22Rv1 (cell line): Measurements from ENCODE around the gene FLNA.

ENCODE experiments used
- H3K27ac ChIP-seq: fragments of 450-650 bp; 2 replicates; pipeline ENCODE4 v1.5.1; 2017
- ZFX ChIP-seq: fragments of 450-650 bp; IDR thresholded peaks from 2 replicates; pipeline ENCODE4 v1.6.1; 2017; ENCODE audit warnings: antibody characterized with exemption, borderline replicate concordance
- TF ChIP-seq, protein P1 (sequence below): fragments of 450-650 bp; IDR thresholded peaks from 2 replicates; pipeline ENCODE4 v1.5.1; 2017; ENCODE audit warnings: mild to moderate bottlenecking

FLNA gene

DNA sequence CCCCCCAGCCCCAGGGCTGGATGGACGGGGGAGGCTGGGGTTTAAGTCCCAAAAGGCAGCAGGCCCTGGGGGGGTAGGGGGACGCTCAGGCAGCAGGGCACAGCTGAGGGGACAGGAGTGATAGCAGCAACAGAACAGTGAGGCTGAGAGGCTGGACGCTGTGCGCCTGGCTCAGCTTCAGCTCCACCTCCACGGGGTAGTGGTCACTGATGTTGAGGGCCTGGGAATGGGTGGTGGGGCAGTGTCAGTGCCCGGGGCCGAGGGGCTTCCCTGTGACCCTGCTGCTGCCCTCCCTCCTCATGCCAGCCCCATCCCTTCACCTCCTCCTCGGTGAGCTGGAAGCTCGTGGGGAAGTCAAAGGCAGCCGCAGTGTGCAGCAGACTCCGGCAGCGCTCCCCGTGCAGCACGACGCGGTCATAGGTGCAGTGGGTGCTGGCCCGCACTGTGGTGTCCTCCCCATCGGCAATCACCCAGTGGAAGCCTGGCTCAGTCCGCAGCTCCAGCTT lies 28.2 kb upstream of the FLNA start:
- peak overlapping the region; percentile 93 for H3K27ac ChIP-seq
- no peak for TF ChIP-seq ZFX
- TF ChIP-seq, protein P1, sequence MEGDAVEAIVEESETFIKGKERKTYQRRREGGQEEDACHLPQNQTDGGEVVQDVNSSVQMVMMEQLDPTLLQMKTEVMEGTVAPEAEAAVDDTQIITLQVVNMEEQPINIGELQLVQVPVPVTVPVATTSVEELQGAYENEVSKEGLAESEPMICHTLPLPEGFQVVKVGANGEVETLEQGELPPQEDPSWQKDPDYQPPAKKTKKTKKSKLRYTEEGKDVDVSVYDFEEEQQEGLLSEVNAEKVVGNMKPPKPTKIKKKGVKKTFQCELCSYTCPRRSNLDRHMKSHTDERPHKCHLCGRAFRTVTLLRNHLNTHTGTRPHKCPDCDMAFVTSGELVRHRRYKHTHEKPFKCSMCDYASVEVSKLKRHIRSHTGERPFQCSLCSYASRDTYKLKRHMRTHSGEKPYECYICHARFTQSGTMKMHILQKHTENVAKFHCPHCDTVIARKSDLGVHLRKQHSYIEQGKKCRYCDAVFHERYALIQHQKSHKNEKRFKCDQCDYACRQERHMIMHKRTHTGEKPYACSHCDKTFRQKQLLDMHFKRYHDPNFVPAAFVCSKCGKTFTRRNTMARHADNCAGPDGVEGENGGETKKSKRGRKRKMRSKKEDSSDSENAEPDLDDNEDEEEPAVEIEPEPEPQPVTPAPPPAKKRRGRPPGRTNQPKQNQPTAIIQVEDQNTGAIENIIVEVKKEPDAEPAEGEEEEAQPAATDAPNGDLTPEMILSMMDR: no peak

GRCh38 chrX:154401918-154402621 lies 27.6 kb upstream of the FLNA start:
- H3K27ac ChIP-seq: peak overlapping the region; percentile 93
- TF ChIP-seq ZFX: no peak
- TF ChIP-seq, protein P1: no peak

GRCh38 chrX:154401045-154401799 lies 26.8 kb upstream of the FLNA start:
- peak overlapping the region; percentile 93 for H3K27ac ChIP-seq

GRCh38 chrX:154400369-154400817 lies 26.0 kb upstream of the FLNA start:
- H3K27ac ChIP-seq: peak overlapping the region; percentile 93

More at GRCh38 chrX:154401045-154401799, 26.8 kb upstream of the FLNA start:
- TF ChIP-seq ZFX: no peak
- TF ChIP-seq, protein P1: no peak

DNA sequence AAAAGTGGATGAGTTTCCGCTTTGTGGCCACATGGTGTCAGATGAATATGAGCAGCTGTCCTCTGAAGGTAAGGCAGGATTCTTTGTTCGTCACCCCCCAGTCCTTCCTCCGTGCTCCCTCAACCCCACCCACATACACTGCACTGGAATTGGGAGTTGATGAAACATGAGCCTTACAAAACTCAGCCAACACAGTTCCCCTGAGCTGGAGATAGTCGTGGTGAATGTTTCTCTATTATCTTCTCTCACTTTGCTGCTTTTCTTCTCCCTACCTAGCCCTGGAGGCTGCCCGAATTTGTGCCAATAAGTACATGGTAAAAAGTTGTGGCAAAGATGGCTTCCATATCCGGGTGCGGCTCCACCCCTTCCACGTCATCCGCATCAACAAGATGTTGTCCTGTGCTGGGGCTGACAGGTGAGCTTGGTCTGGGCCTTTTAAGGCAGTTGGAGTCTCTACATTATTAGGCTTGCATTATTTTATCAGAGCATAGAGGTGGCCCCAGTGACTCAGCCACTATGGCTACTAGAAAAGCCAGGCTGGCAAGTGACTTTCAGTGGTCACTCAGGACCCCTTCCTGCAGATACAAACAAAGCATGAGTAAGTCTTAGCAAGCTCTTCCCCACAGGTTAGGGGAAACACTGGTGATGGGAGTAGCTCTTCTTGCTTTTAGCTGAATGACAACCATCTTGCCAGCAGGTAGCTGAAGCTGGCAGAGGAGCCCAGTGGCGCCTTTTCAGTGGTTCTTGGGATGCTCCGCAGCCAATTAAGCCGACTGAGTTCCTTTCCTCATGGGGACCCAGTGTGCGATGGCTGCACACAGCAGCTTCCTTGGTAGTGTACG lies 25.3 kb upstream of the FLNA start:
- H3K27ac ChIP-seq: peak overlapping the region; percentile 93
- no peak for TF ChIP-seq ZFX
- TF ChIP-seq, protein P1: no peak

DNA sequence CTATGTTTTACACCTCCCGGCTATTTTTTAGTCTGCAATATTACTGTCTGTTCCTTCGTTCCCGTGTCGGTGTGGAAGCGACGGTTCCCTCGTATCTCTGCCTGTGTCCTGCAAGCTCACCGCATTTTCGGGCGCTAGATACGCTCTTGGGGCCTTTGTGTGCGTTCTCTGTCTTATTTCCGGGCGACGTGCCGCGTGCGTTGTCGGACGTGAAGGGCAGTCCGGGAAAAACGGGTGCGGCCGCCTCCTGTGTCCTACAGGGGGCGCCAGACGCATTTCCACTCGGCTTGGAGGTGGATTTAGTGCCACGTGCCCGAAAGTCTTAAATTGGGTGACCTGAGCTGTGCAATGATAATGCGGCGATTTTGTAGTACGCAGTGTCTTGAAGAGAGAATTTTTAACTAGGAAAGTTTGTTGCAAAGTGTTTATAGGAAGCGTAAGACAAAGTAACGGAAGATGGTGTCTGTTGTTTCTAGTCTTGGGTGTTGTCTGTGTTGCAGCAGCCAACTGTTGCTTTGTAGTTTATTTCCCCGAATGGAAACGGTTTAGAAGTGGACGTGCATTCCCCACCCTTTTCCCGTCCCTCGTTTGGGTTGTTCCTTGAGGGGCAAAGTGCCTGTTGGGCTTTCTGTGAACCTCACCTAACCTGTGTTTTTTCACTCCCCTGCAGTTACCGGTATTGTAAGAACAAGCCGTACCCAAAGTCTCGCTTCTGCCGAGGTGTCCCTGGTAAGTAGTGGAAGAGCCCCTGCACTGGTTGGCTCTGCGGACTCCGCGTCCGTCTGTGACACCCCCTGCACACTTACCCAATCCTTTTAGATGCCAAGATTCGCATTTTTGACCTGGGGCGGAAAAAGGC lies 24.5 kb upstream of the FLNA start:
- peak overlapping the region; percentile 93 for H3K27ac ChIP-seq
- TF ChIP-seq, protein P1: peak; percentile 82
- no peak for TF ChIP-seq ZFX
